Natural killer cell (primary cell): ENCODE results near the gene TTLL11. TPM values are rescaled to one million over a fixed set of nuclear protein-coding genes. Genes with fewer than 3 reads are reported as not detected.

Experiments used
- ATAC-seq, 3 donors: fragments of 150-1000 bp in 2 of 3; fragments of 200-7000 bp in 1 of 3; cut with Tn5 transposase; 1 replicate in 1 of 3; 2 replicates in 2 of 3; pipeline ENCODE4 v1.10.0; 2021; ENCODE audit warnings: mild to moderate bottlenecking in 2 of 3, moderate library complexity in 2 of 3
- DNase-seq, 2 donors: peaks; one replicate each; pipeline versions ENCODE4 v3.0.0 to v3.0.0-alpha.2; 2013 to 2021; ENCODE audit warnings: mixed read lengths in 1 of 2
- H3K27ac ChIP-seq: one replicate; pipeline ENCODE4 v1.5.1; 2013; ENCODE audit warnings: mild to moderate bottlenecking, low read length
- H3K27me3 ChIP-seq: one replicate; pipeline ENCODE4 v1.6.1; 2013; ENCODE audit warnings: low read length; ENCODE audit not compliant: control insufficient read depth, insufficient read depth
- H3K36me3 ChIP-seq: one replicate; pipeline ENCODE4 v1.6.1; 2013; ENCODE audit warnings: low read length; ENCODE audit not compliant: control insufficient read depth, insufficient read depth
- H3K4me1 ChIP-seq: one replicate; pipeline ENCODE4 v1.6.1; 2013; ENCODE audit warnings: low read length; ENCODE audit not compliant: control insufficient read depth, insufficient read depth
- H3K4me3 ChIP-seq: one replicate; pipeline ENCODE4 v1.5.1; 2013; ENCODE audit warnings: low read length
- H3K9me3 ChIP-seq: one replicate; pipeline ENCODE4 v1.6.1; 2013; ENCODE audit warnings: low read length; ENCODE audit not compliant: control insufficient read depth, insufficient read depth
- H3K27ac Mint-ChIP-seq, 2 donors: one replicate each; pipeline ENCODE4 v1.8.0; 2022; ENCODE audit warnings: mild to moderate bottlenecking in 2 of 2, mixed read lengths in 2 of 2, moderate library complexity in 1 of 2
- H3K27me3 Mint-ChIP-seq, 2 donors: one replicate each; pipeline ENCODE4 v1.8.0; 2022; ENCODE audit warnings: low read depth in 2 of 2, mixed read lengths in 2 of 2
- H3K36me3 Mint-ChIP-seq: one replicate; pipeline ENCODE4 v1.8.0; 2022; ENCODE audit warnings: mixed read lengths
- H3K4me1 Mint-ChIP-seq, 2 donors: one replicate each; pipeline ENCODE4 v1.8.0; 2022; ENCODE audit warnings: mixed read lengths in 2 of 2
- H3K4me3 Mint-ChIP-seq: one replicate; pipeline ENCODE4 v1.8.0; 2022; ENCODE audit warnings: mild to moderate bottlenecking, moderate library complexity, mixed read lengths
- H3K9me3 Mint-ChIP-seq, 2 donors: one replicate each; pipeline ENCODE4 v1.8.0; 2022; ENCODE audit warnings: mixed read lengths in 2 of 2
- WGBS: methylation state at CpG from one replicate; pipeline ENCODE4 v1.1.7; 2013; ENCODE audit warnings: missing lambda C conversion rate; ENCODE audit not compliant: insufficient coverage; 5-methylcytosine and 5-hydroxymethylcytosine counted together
- intact Hi-C: fragments of 100-400 bp; cut with micrococcal nuclease; formaldehyde crosslinking; loops from one replicate; pipeline ENCODE4 v1.14.2; 2022
- total RNA-seq, 4 donors: library from RNA; stranded (reverse); fragments of 120-200 nt in 1 of 4; gene quantifications; one replicate each; pipeline versions ENCODE4 v1.2.3 to v1.2.4, GENCODE V29; 2013 to 2022
- TF ChIP-seq, protein P1 (sequence below): fragments of 200-600 bp; IDR thresholded peaks from one replicate; pipeline ENCODE4 v1.8.0; 2022; ENCODE audit warnings: antibody characterized with exemption

Gene TTLL11
- total RNA-seq, 3 donors from 2014 or later (not counting 1 experiment from before 2014, with no cell fraction given): 3.4 to 4.6 (median 3.6) TPM

DNA sequence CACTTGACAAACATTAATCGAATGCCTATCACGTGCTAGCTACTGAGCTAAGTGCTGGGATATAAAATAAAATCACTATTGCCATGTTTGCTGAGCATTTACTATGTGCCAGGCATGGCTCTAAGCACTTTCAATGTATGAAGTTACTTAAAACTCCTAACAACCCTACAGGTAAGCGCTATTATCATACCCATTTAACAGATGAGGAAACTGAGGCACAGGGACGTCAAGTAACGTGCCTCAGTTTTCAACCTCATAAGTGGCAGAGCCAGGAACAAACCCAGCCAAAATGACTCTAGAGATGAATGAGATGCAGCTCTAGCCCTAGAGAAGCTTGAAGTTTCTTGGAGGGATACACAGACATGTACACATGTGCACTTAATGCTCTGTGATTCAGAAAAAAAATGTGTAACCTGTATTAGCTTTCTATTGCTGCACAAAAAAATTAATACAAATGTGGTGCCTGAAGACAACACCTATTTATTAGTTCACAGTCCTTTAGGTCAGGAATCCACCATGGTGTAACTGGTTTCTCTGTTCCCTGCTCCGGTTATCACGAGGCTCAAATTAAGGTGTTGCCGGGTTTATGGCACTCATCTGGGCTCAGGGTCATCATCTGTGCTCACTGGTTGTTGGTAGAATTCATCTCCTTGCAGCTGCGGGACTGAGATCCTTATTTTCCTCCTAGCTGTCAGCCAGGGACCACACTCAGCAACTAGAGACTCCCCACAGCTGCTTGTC, 33.7 kb downstream of the TTLL11 start:
- no peaks in the 10 kb centered on the region for H3K36me3 Mint-ChIP-seq
- H3K27me3 ChIP-seq: no peaks in the 10 kb centered on the region
- H3K4me1 ChIP-seq: no peaks in the 10 kb centered on the region
- TF ChIP-seq, protein P1, sequence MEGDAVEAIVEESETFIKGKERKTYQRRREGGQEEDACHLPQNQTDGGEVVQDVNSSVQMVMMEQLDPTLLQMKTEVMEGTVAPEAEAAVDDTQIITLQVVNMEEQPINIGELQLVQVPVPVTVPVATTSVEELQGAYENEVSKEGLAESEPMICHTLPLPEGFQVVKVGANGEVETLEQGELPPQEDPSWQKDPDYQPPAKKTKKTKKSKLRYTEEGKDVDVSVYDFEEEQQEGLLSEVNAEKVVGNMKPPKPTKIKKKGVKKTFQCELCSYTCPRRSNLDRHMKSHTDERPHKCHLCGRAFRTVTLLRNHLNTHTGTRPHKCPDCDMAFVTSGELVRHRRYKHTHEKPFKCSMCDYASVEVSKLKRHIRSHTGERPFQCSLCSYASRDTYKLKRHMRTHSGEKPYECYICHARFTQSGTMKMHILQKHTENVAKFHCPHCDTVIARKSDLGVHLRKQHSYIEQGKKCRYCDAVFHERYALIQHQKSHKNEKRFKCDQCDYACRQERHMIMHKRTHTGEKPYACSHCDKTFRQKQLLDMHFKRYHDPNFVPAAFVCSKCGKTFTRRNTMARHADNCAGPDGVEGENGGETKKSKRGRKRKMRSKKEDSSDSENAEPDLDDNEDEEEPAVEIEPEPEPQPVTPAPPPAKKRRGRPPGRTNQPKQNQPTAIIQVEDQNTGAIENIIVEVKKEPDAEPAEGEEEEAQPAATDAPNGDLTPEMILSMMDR: no peak
- no peak overlapping the region for H3K27ac Mint-ChIP-seq
- no peak overlapping the region for H3K4me3 ChIP-seq
- H3K27ac ChIP-seq: no peak overlapping the region
- H3K27me3 Mint-ChIP-seq: no peaks in the 10 kb centered on the region
- DNase-seq: no peak
- no peaks in the 10 kb centered on the region for H3K36me3 ChIP-seq
- no peaks in the 10 kb centered on the region for H3K9me3 ChIP-seq
- intact Hi-C loops: no loop called here
- no peak for ATAC-seq
- no peaks in the 10 kb centered on the region for H3K9me3 Mint-ChIP-seq
- H3K4me3 Mint-ChIP-seq: no peak overlapping the region
- peaks cover 1 to 3% of the 10 kb centered on the region in 2 donors for H3K4me1 Mint-ChIP-seq
- WGBS: 91% methylated on average over 7 of the region's 9 CpGs

DNA sequence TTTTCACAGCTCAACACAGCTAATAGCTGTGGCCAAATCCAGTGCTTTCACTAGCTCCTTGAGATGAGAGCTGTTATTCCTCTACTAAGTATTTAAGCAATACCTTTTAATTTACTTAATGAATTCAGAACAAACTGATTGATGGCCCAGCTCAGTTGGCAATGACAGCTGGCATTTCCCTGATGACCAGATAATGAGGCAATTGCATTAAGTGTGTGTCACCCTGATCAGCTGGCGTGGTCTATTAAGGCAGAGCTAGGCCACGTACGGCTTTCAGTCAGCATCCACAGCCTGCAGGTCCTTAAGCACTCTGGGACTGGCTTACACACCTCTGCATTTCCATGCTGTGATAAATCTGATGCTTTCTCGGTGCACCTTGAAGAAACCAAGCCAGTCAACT, 34.4 kb downstream of the TTLL11 start:
- Mint-ChIP-seq H3K27me3 (no peaks in the 10 kb centered on the region), H3K9me3 (no peaks in the 10 kb centered on the region), H3K27ac (no peak overlapping the region), H3K4me1 (no peaks in the 10 kb centered on the region), H3K36me3 (no peaks in the 10 kb centered on the region), H3K4me3 (no peak overlapping the region)
- Histone ChIP-seq H3K4me3 (no peak overlapping the region), H3K36me3 (no peaks in the 10 kb centered on the region), H3K4me1 (no peaks in the 10 kb centered on the region), H3K27me3 (no peaks in the 10 kb centered on the region), H3K27ac (no peak overlapping the region), H3K9me3 (no peaks in the 10 kb centered on the region)
- TF ChIP-seq, protein P1: no peak
- no peak for ATAC-seq
- WGBS: 93% methylated on average over 4 of the region's 4 CpGs
- no peak for DNase-seq
- intact Hi-C loops: no loop called here

DNA sequence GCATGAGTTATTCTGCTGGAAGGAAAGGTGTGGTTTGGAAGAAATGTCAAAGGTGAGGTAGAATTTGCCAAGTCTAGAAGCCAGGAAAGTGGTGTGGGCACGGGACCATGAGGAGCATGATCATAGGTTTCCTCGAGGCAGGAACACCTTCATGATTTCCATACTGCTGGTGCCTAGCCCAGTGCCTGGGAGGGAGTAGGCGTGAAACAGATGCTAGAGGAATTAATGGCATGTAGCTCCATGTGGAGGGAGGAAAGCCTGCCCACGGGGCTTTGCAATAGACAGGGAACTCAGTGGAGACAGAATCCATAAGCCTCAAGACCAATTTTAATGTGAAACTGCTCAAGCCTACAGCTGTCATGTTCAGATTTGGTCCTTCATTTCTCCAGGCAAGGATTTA, 35.1 kb downstream of the TTLL11 start:
- no peaks in the 10 kb centered on the region for H3K9me3 ChIP-seq
- no peaks in the 10 kb centered on the region for H3K36me3 Mint-ChIP-seq
- no peak overlapping the region for H3K27ac ChIP-seq
- H3K4me3 ChIP-seq: no peak overlapping the region
- no peaks in the 10 kb centered on the region for H3K27me3 Mint-ChIP-seq
- ATAC-seq (no peak), DNase-seq (no peak)
- peaks cover 6% of the 10 kb centered on the region in 2 donors for H3K4me1 Mint-ChIP-seq
- no peak overlapping the region for H3K27ac Mint-ChIP-seq
- no peaks in the 10 kb centered on the region for H3K9me3 Mint-ChIP-seq
- no peaks in the 10 kb centered on the region for H3K27me3 ChIP-seq
- TF ChIP-seq, protein P1: no peak
- H3K36me3 ChIP-seq: no peaks in the 10 kb centered on the region
- intact Hi-C loops: no loop called here
- 93% methylated on average over 4 of the region's 4 CpGs for WGBS
- peaks cover 6% of the 10 kb centered on the region for H3K4me1 ChIP-seq
- H3K4me3 Mint-ChIP-seq: no peak overlapping the region

DNA sequence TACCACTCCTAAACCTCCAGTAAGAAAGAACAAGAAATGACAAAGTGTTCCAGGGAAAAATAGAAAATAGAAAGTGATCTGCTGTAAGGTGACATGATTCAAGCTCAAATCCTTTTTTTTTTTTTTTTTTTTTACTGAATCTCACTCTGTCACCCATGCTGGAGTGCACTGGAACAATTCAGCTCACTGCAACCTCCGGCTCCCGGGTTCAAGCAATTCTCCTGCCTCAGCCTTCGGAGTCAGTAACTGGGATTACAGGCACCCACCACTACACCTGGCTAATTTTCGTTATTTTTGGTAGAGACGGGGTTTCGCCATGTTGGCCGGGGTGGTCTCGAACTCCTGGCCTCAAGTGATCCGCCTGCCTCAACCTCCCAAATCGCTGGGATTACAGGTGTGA, 35.9 kb downstream of the TTLL11 start:
- ATAC-seq (no peak), DNase-seq (no peak)
- Histone ChIP-seq H3K27me3 (no peaks in the 10 kb centered on the region), H3K27ac (no peak overlapping the region), H3K4me3 (no peak overlapping the region), H3K36me3 (no peaks in the 10 kb centered on the region), H3K4me1 (peaks cover 7% of the 10 kb centered on the region), H3K9me3 (no peaks in the 10 kb centered on the region)
- Mint-ChIP-seq H3K9me3 (no peaks in the 10 kb centered on the region), H3K27me3 (no peaks in the 10 kb centered on the region), H3K27ac (no peak overlapping the region), H3K4me3 (no peak overlapping the region), H3K36me3 (no peaks in the 10 kb centered on the region), H3K4me1 (peaks cover 14% of the 10 kb centered on the region in 2 donors)
- intact Hi-C loops: no loop called here
- TF ChIP-seq, protein P1: no peak
- WGBS: 94% methylated on average over 10 of the region's 10 CpGs
